IPS-18a (cell line): ENCODE measurements around the gene DHRS3.

Source experiments
- H3K27ac ChIP-seq: one replicate; pipeline ENCODE4 v1.5.1; 2013; ENCODE audit warnings: low read length
- H3K27me3 ChIP-seq: one replicate; pipeline ENCODE4 v1.6.1; 2013; ENCODE audit warnings: mild to moderate bottlenecking, low read length; ENCODE audit not compliant: control insufficient read depth, insufficient read depth
- H3K36me3 ChIP-seq: one replicate; pipeline ENCODE4 v1.6.1; 2013; ENCODE audit warnings: low read depth, low read length; ENCODE audit not compliant: control insufficient read depth
- H3K4me1 ChIP-seq: one replicate; pipeline ENCODE4 v1.6.1; 2013; ENCODE audit warnings: low read depth, low read length; ENCODE audit not compliant: control insufficient read depth
- H3K4me3 ChIP-seq: one replicate; pipeline ENCODE4 v1.5.1; 2013; ENCODE audit warnings: low read length
- H3K9ac ChIP-seq: one replicate; pipeline ENCODE4 v1.6.1; 2013; ENCODE audit warnings: mild to moderate bottlenecking, low read length, moderate library complexity
- H3K9me3 ChIP-seq: one replicate; pipeline ENCODE4 v1.6.1; 2013; ENCODE audit warnings: low read depth, low read length; ENCODE audit not compliant: control insufficient read depth

Gene DHRS3

GRCh38 chr1:12614402-12615158 is 3.4 kb downstream of the DHRS3 start:
- H3K27ac ChIP-seq = no peak overlapping the region
- H3K27me3 ChIP-seq = peaks cover 5% of the 10 kb centered on the region
- H3K9me3 ChIP-seq = no peaks in the 10 kb centered on the region
- peaks cover 5% of the 10 kb centered on the region for H3K36me3 ChIP-seq
- H3K4me1 ChIP-seq = peaks cover 13% of the 10 kb centered on the region
- H3K9ac ChIP-seq = no peak overlapping the region
- peak overlapping the region; percentile 88 for H3K4me3 ChIP-seq

- Histone ChIP-seq H3K9ac (no peak overlapping the region), H3K36me3 (peaks cover 5% of the 10 kb centered on the region), H3K27me3 (peaks cover 5% of the 10 kb centered on the region), H3K4me3 (no peak overlapping the region), H3K4me1 (peaks cover 13% of the 10 kb centered on the region), H3K9me3 (no peaks in the 10 kb centered on the region), H3K27ac (no peak overlapping the region)
Observed at GRCh38 chr1:12613180-12613579, 4.8 kb downstream of the DHRS3 start.

GRCh38 chr1:12610941-12611340 is 7.1 kb downstream of the DHRS3 start:
- Histone ChIP-seq H3K9me3 (no peaks in the 10 kb centered on the region), H3K9ac (no peak overlapping the region), H3K27ac (no peak overlapping the region), H3K4me3 (no peak overlapping the region), H3K4me1 (peaks cover 13% of the 10 kb centered on the region), H3K36me3 (peaks cover 5% of the 10 kb centered on the region), H3K27me3 (peaks cover 5% of the 10 kb centered on the region)

GRCh38 chr1:12610305-12610935 is 7.6 kb downstream of the DHRS3 start:
- Histone ChIP-seq H3K9me3 (no peaks in the 10 kb centered on the region), H3K4me1 (peaks cover 11% of the 10 kb centered on the region), H3K36me3 (peaks cover 5% of the 10 kb centered on the region), H3K27me3 (peaks cover 5% of the 10 kb centered on the region), H3K9ac (no peak overlapping the region), H3K4me3 (no peak overlapping the region), H3K27ac (no peak overlapping the region)

- no peak overlapping the region for H3K9ac ChIP-seq
- peaks cover 2% of the 10 kb centered on the region for H3K4me1 ChIP-seq
- no peaks in the 10 kb centered on the region for H3K27me3 ChIP-seq
- H3K27ac ChIP-seq = no peak overlapping the region
- no peak overlapping the region for H3K4me3 ChIP-seq
- H3K36me3 ChIP-seq = peaks cover 5% of the 10 kb centered on the region
- H3K9me3 ChIP-seq = no peaks in the 10 kb centered on the region
Observed at GRCh38 chr1:12609469-12610003, 8.5 kb downstream of the DHRS3 start.

GRCh38 chr1:12608311-12608957 is 9.6 kb downstream of the DHRS3 start:
- H3K27ac ChIP-seq = no peak overlapping the region

GRCh38 chr1:12607263-12607662 is 10.7 kb downstream of the DHRS3 start:
- no peaks in the 10 kb centered on the region for H3K27me3 ChIP-seq
- H3K4me1 ChIP-seq = peaks cover 8% of the 10 kb centered on the region
- H3K4me3 ChIP-seq = no peak overlapping the region
- H3K27ac ChIP-seq = no peak overlapping the region
- no peaks in the 10 kb centered on the region for H3K9me3 ChIP-seq
- H3K9ac ChIP-seq = no peak overlapping the region
- peaks cover 2% of the 10 kb centered on the region for H3K36me3 ChIP-seq

More at GRCh38 chr1:12608311-12608957, 9.6 kb downstream of the DHRS3 start:
- no peaks in the 10 kb centered on the region for H3K9me3 ChIP-seq
- no peak overlapping the region for H3K9ac ChIP-seq
- no peaks in the 10 kb centered on the region for H3K4me1 ChIP-seq
- no peaks in the 10 kb centered on the region for H3K27me3 ChIP-seq
- H3K4me3 ChIP-seq = no peak overlapping the region
- H3K36me3 ChIP-seq = peaks cover 5% of the 10 kb centered on the region

GRCh38 chr1:12604986-12605385 is 13.0 kb downstream of the DHRS3 start:
- H3K9ac ChIP-seq = no peak overlapping the region
- peaks cover 22% of the 10 kb centered on the region for H3K4me1 ChIP-seq
- no peaks in the 10 kb centered on the region for H3K36me3 ChIP-seq
- H3K27ac ChIP-seq = no peak overlapping the region
- no peaks in the 10 kb centered on the region for H3K9me3 ChIP-seq
- no peaks in the 10 kb centered on the region for H3K27me3 ChIP-seq
- no peak overlapping the region for H3K4me3 ChIP-seq

- no peaks in the 10 kb centered on the region for H3K9me3 ChIP-seq
- peaks cover 24% of the 10 kb centered on the region for H3K4me1 ChIP-seq
- no peak overlapping the region for H3K4me3 ChIP-seq
- no peaks in the 10 kb centered on the region for H3K36me3 ChIP-seq
- no peaks in the 10 kb centered on the region for H3K27me3 ChIP-seq
- no peak overlapping the region for H3K27ac ChIP-seq
- no peak overlapping the region for H3K9ac ChIP-seq
Observed at GRCh38 chr1:12604114-12604874, 13.7 kb downstream of the DHRS3 start.

- Histone ChIP-seq H3K9me3 (no peaks in the 10 kb centered on the region), H3K27ac (no peak overlapping the region), H3K9ac (no peak overlapping the region), H3K4me1 (peaks cover 24% of the 10 kb centered on the region), H3K36me3 (no peaks in the 10 kb centered on the region), H3K4me3 (no peak overlapping the region), H3K27me3 (no peaks in the 10 kb centered on the region)
Observed at GRCh38 chr1:12603224-12603623, 14.8 kb downstream of the DHRS3 start.

GRCh38 chr1:12602659-12603024 is 15.4 kb downstream of the DHRS3 start:
- no peak overlapping the region for H3K4me3 ChIP-seq
- H3K4me1 ChIP-seq = peaks cover 24% of the 10 kb centered on the region
- H3K36me3 ChIP-seq = no peaks in the 10 kb centered on the region
- H3K9ac ChIP-seq = no peak overlapping the region
- peaks cover 4% of the 10 kb centered on the region for H3K27me3 ChIP-seq
- H3K9me3 ChIP-seq = no peaks in the 10 kb centered on the region
- H3K27ac ChIP-seq = no peak overlapping the region
